HCT116 (cell line): ENCODE results near the gene NR5A2. TPM values are rescaled to one million over a fixed set of nuclear protein-coding genes. Genes with fewer than 3 reads are reported as not detected.

Experiments
- ATAC-seq: fragments of 200-7000 bp; cut with Tn5 transposase; 2 replicates; pipeline ENCODE4 v1.9.1; 2020; ENCODE audit warnings: mild to moderate bottlenecking, moderate library complexity
- BruUV-seq: library from RNA; stranded (reverse); fragments of 400-500 nt; replicated peaks from 2 replicates; lab custom pipeline; 2021; lab: Mats Ljungman, UMichigan
- CTCF ChIA-PET: fragments of 300-600 bp; sonication (Branson Sonifier 250); formaldehyde crosslinking; loops from one replicate; lab custom pipeline; 2021; ENCODE audit warnings: antibody characterized with exemption; lab: Charles Lee
- POLR2A ChIA-PET: fragments of 300-600, 350-600 bp; sonication (Branson Sonifier 250); formaldehyde crosslinking; loops from one replicate; lab custom pipeline; 2021; ENCODE audit warnings: antibody characterized with exemption; lab: Charles Lee
- RAD21 ChIA-PET, 2 experiments: fragments of 300-600 bp; sonication (Branson Sonifier 250); formaldehyde crosslinking; loops; one replicate each; lab custom pipeline; 2023; ENCODE audit warnings: low total read pairs in 2 of 2; ENCODE audit not compliant: uncharacterized antibody in 2 of 2, unreplicated experiment in 2 of 2, low non-redundant PET in 1 of 2; lab: Charles Lee
- DNase-seq: peaks from one replicate; pipeline ENCODE4 v3.0.0-alpha.2; 2010; ENCODE audit warnings: low read depth, low spot score
- H2AFZ ChIP-seq: fragments of 200-600 bp; shearing (Covaris generic), sonication (generic); 2 replicates; pipeline ENCODE4 v1.6.1; 2017; ENCODE audit warnings: low read depth, mixed run types, mixed read lengths, antibody characterized with exemption, low read length; ENCODE audit not compliant: poor library complexity, severe bottlenecking
- H3K27ac ChIP-seq: 2 replicates; pipeline ENCODE4 v1.5.1; 2012; ENCODE audit warnings: low read depth, low read length
- H3K27me3 ChIP-seq: fragments of 200-600 bp; sonication (generic); 2 replicates; pipeline ENCODE4 v1.6.1; 2016; ENCODE audit warnings: mixed run types, low read length, mixed read lengths; ENCODE audit not compliant: insufficient read depth
- H3K36me3 ChIP-seq, 2 experiments: fragments of 200-500 bp in 1 of 2; fragments of 200-600 bp in 1 of 2; sonication (Bioruptor generic) in 1 of 2; sonication (generic) in 1 of 2; 2 replicates each; pipeline versions ENCODE4 v1.5.1 to v1.6.1; 2014 to 2016; ENCODE audit warnings: low read length in 2 of 2, inconsistent platforms in 1 of 2, mixed read lengths in 1 of 2, mixed run types in 1 of 2; ENCODE audit not compliant: insufficient read depth in 2 of 2, control insufficient read depth in 1 of 2
- H3K4me1 ChIP-seq, 2 experiments: fragments of 200-600 bp in 1 of 2; sonication (generic) in 1 of 2; 2 replicates each; pipeline versions ENCODE4 v1.5.1 to v1.6.1; 2012 to 2017; ENCODE audit warnings: low read length in 2 of 2, inconsistent platforms in 1 of 2, mild to moderate bottlenecking in 1 of 2, mixed read lengths in 1 of 2, mixed run types in 1 of 2, moderate library complexity in 1 of 2; ENCODE audit not compliant: insufficient read depth in 2 of 2, control insufficient read depth in 1 of 2
- H3K4me2 ChIP-seq: fragments of 200-600 bp; sonication (generic); 2 replicates; pipeline ENCODE4 v1.6.1; 2017; ENCODE audit warnings: mixed run types, low read length, mixed read lengths
- H3K4me3 ChIP-seq, 2 experiments: fragments of 200-600 bp in 1 of 2; sonication (generic) in 1 of 2; replicated peaks in 1 of 2; 2 replicates each; pipeline ENCODE4 v1.5.1; 2011 to 2016; ENCODE audit warnings: low read length in 2 of 2, control low read depth in 1 of 2, low read depth in 1 of 2, mild to moderate bottlenecking in 1 of 2, mixed read lengths in 1 of 2, mixed run types in 1 of 2
- H3K79me2 ChIP-seq: fragments of 200-600 bp; sonication (generic); 2 replicates; pipeline ENCODE4 v1.6.1; 2017; ENCODE audit warnings: mild to moderate bottlenecking, mixed run types, low read length, moderate library complexity, mixed read lengths; ENCODE audit not compliant: insufficient read depth
- H3K9ac ChIP-seq: fragments of 200-600 bp; sonication (generic); 2 replicates; pipeline ENCODE4 v1.6.1; 2016; ENCODE audit warnings: low read length, mixed read lengths
- H3K9me2 ChIP-seq: fragments of 200-600 bp; sonication (generic), shearing (Covaris generic); 2 replicates; pipeline ENCODE4 v1.6.1; 2017; ENCODE audit warnings: mixed run types, mild to moderate bottlenecking, moderate library complexity; ENCODE audit not compliant: insufficient read depth
- H3K9me3 ChIP-seq, 2 experiments: fragments of 200-500 bp in 1 of 2; fragments of 200-600 bp in 1 of 2; sonication (Bioruptor generic) in 1 of 2; sonication (generic) in 1 of 2; 2 replicates each; pipeline ENCODE4 v1.6.1; 2014 to 2017; ENCODE audit warnings: low read length in 2 of 2, mixed read lengths in 2 of 2, inconsistent platforms in 1 of 2, low read depth in 1 of 2, mild to moderate bottlenecking in 1 of 2, mixed run types in 1 of 2, moderate library complexity in 1 of 2; ENCODE audit not compliant: control insufficient read depth in 1 of 2, insufficient read depth in 1 of 2
- H4K20me1 ChIP-seq: fragments of 200-600 bp; sonication (generic), shearing (Covaris generic); 2 replicates; pipeline ENCODE4 v1.6.1; 2017; ENCODE audit warnings: mixed run types, mild to moderate bottlenecking, moderate library complexity; ENCODE audit not compliant: insufficient read depth
- CEBPB ChIP-seq: IDR thresholded peaks from 2 replicates; pipeline ENCODE4 v1.6.1; 2012; ENCODE audit warnings: low read depth
- EGR1 ChIP-seq: IDR thresholded peaks from 2 replicates; pipeline ENCODE4 v1.6.1; 2012; ENCODE audit warnings: low read depth
- ELF1 ChIP-seq: IDR thresholded peaks from 2 replicates; pipeline ENCODE4 v1.6.1; 2012; ENCODE audit warnings: low read depth, borderline replicate concordance
- EZH2 ChIP-seq: fragments of 200-600 bp; sonication (generic); IDR thresholded peaks from 2 replicates; pipeline ENCODE4 v1.6.1; 2017; ENCODE audit warnings: antibody characterized with exemption, mixed run types
- FOSL1 ChIP-seq: IDR thresholded peaks from 2 replicates; pipeline ENCODE4 v1.6.1; 2012; ENCODE audit warnings: low read depth
- JUND ChIP-seq: IDR thresholded peaks from 2 replicates; pipeline ENCODE4 v1.6.1; 2012
- POLR2AphosphoS5 ChIP-seq: IDR thresholded peaks from 2 replicates; pipeline ENCODE4 v1.6.1; 2011; ENCODE audit warnings: mild to moderate bottlenecking, low read depth, low read length, moderate library complexity
- RAD21 ChIP-seq: IDR thresholded peaks from 2 replicates; pipeline ENCODE4 v1.6.1; 2012; ENCODE audit warnings: low read depth, mild to moderate bottlenecking
- REST ChIP-seq: IDR thresholded peaks from 2 replicates; pipeline ENCODE4 v1.6.1; 2012; ENCODE audit warnings: low read depth
- SIN3A ChIP-seq: IDR thresholded peaks from 2 replicates; pipeline ENCODE4 v1.6.1; 2012; ENCODE audit warnings: low read depth
- SP1 ChIP-seq: IDR thresholded peaks from 2 replicates; pipeline ENCODE4 v1.6.1; 2012; ENCODE audit warnings: low read depth
- SRF ChIP-seq: IDR thresholded peaks from 2 replicates; pipeline ENCODE4 v1.6.1; 2012; ENCODE audit warnings: low read depth
- TCF7L2 ChIP-seq: IDR thresholded peaks from 2 replicates; pipeline ENCODE4 v1.7.0; 2011; ENCODE audit warnings: borderline replicate concordance, inconsistent platforms; ENCODE audit not compliant: insufficient read depth, insufficient read length; ENCODE audit errors: extremely low read depth
- YY1 ChIP-seq: IDR thresholded peaks from 2 replicates; pipeline ENCODE4 v1.6.1; 2011; ENCODE audit warnings: low read length, low read depth, moderate library complexity, mild to moderate bottlenecking; ENCODE audit not compliant: insufficient replicate concordance; ENCODE audit errors: extremely low read depth
- ZFX ChIP-seq: fragments of 450-650 bp; IDR thresholded peaks from 2 replicates; pipeline ENCODE4 v1.6.1; 2017
- ZNF274 ChIP-seq: fragments of 200-500 bp; sonication (Bioruptor generic); IDR thresholded peaks from 2 replicates; pipeline ENCODE4 v1.6.1; 2014; ENCODE audit warnings: mild to moderate bottlenecking, low read depth, low read length, inconsistent platforms
- intact Hi-C: fragments of 100-400 bp; cut with micrococcal nuclease; formaldehyde crosslinking; loops from 2 replicates; pipeline ENCODE4 v1.10.0; 2022
- total RNA-seq: library from RNA; stranded (reverse); gene quantifications from one replicate; pipeline ENCODE4 v1.2.1, GENCODE V29; 2021; ENCODE audit not compliant: unreplicated experiment
- TF ChIP-seq, protein P1 (sequence below): IDR thresholded peaks from 2 replicates; pipeline ENCODE4 v1.6.1; 2012
- TF ChIP-seq, protein P2 (sequence below): IDR thresholded peaks from 2 replicates; pipeline ENCODE4 v1.6.1; 2012
- TF ChIP-seq, protein P3 (sequence below), 3 experiments: fragments of 200-600 bp in 1 of 3; sonication (generic) in 1 of 3; IDR thresholded peaks in 2 of 3; conservative IDR thresholded peaks in 1 of 3; 2 replicates each; pipeline ENCODE4 v1.5.1; 2012 to 2017; ENCODE audit warnings: low read depth in 2 of 3, low read length in 2 of 3, antibody characterized with exemption in 1 of 3, borderline replicate concordance in 1 of 3, control low read depth in 1 of 3, mild to moderate bottlenecking in 1 of 3, mixed read lengths in 1 of 3, mixed run types in 1 of 3, moderate library complexity in 1 of 3; ENCODE audit not compliant: insufficient read depth in 1 of 3

NR5A2 gene
- total RNA-seq, 1 experiment from 2014 or later = 0.91 TPM

GRCh38 chr1:200075938-200076546, 48.5 kb downstream of the NR5A2 start:
- Histone ChIP-seq H3K4me3 (peak overlapping the region in 1 of 2 experiments; percentile 20; a peak in 1 of 4 replicates), H4K20me1 (no peaks in the 10 kb centered on the region), H3K9me3 (no peaks in the 10 kb centered on the region), H3K9ac (peak overlapping the region; percentile 10; the same call in 1 of the 2 replicates), H3K27ac (no peak overlapping the region), H3K36me3 (no peaks in the 10 kb centered on the region), H3K4me2 (peak overlapping the region; percentile 62), H3K79me2 (no peaks in the 10 kb centered on the region), H3K27me3 (no peaks in the 10 kb centered on the region), H3K9me2 (0 out of 2 replicates have a peak, but pooled peaks cover 3% of the 10 kb centered on the region), H2AFZ (peak overlapping the region; percentile 46), H3K4me1 (peaks cover 6 to 21% of the 10 kb centered on the region in 2 experiments)
- POLR2A ChIA-PET = no interaction called here
- DNase-seq (peak; percentile 58), ATAC-seq (peak; percentile 87)
- BruUV-seq = no TSS peak
- TF ChIP-seq EGR1 (peak; percentile 45; the same call in 1 of the 2 replicates), POLR2AphosphoS5 (no peak), ELF1 (no peak), TCF7L2 (no peak), CEBPB (peak; percentile 61), JUND (peak; percentile 51), YY1 (no peak), RAD21 (no peak), ZFX (no peak), FOSL1 (peak; percentile 49; the same call in 1 of the 2 replicates), SIN3A (peak; percentile 48; the same call in 1 of the 2 replicates), ZNF274 (no peak), EZH2 (no peak), REST (no peak), SP1 (peak; percentile 47; the same call in 1 of the 2 replicates), SRF (no peak)
- TF ChIP-seq, protein P1, sequence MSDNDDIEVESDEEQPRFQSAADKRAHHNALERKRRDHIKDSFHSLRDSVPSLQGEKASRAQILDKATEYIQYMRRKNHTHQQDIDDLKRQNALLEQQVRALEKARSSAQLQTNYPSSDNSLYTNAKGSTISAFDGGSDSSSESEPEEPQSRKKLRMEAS = no peak
- TF ChIP-seq, protein P2, sequence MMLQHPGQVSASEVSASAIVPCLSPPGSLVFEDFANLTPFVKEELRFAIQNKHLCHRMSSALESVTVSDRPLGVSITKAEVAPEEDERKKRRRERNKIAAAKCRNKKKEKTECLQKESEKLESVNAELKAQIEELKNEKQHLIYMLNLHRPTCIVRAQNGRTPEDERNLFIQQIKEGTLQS = no peak
- TF ChIP-seq, protein P3, sequence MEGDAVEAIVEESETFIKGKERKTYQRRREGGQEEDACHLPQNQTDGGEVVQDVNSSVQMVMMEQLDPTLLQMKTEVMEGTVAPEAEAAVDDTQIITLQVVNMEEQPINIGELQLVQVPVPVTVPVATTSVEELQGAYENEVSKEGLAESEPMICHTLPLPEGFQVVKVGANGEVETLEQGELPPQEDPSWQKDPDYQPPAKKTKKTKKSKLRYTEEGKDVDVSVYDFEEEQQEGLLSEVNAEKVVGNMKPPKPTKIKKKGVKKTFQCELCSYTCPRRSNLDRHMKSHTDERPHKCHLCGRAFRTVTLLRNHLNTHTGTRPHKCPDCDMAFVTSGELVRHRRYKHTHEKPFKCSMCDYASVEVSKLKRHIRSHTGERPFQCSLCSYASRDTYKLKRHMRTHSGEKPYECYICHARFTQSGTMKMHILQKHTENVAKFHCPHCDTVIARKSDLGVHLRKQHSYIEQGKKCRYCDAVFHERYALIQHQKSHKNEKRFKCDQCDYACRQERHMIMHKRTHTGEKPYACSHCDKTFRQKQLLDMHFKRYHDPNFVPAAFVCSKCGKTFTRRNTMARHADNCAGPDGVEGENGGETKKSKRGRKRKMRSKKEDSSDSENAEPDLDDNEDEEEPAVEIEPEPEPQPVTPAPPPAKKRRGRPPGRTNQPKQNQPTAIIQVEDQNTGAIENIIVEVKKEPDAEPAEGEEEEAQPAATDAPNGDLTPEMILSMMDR (IDR thresholded peaks at IDR 0.05 in 2 of 3, conservative IDR thresholded peaks at IDR 0.05 in 1 of 3; ENCODE audit: borderline replicate concordance in 1 of 3, insufficient read depth in 1 of 3, low read depth in 2 of 3, low read length in 2 of 3) = no peak
- RAD21 ChIA-PET = no interaction called here
- intact Hi-C loops = loop anchor here (10.0 kb wide), 1 partner anchor 391 kb away; no protein-coding TSS in a partner anchor
- CTCF ChIA-PET = interaction anchor here (0.7 kb wide), 1 partner anchor 11 kb away, joined by 4 read pairs; no protein-coding TSS in a partner anchor
